Ovary (tissue), 3 donors: ENCODE data around the gene TRDMT1.

Experiments
- EP300 ChIP-seq: sonication (generic); formaldehyde crosslinking; IDR thresholded peaks from one replicate; pipeline ENCODE4 v1.6.1; 2017; ENCODE audit warnings: antibody characterized with exemption
- POLR2A ChIP-seq: fragments of 450-650 bp; IDR thresholded peaks from one replicate; pipeline ENCODE4 v1.6.1; 2017; ENCODE audit warnings: antibody characterized with exemption, mild to moderate bottlenecking, moderate library complexity
- TF ChIP-seq, protein P1 (sequence below), 3 donors: fragments of 450-650 bp in 2 of 3; fragments of 200-600 bp in 1 of 3; IDR thresholded peaks; one replicate each; pipeline versions ENCODE4 v1.5.1 to v1.8.0; 2016 to 2022; ENCODE audit warnings: antibody characterized with exemption in 3 of 3, mild to moderate bottlenecking in 1 of 3
- donor health status: DM: no; HTN: no; CAD: no.

DNA sequence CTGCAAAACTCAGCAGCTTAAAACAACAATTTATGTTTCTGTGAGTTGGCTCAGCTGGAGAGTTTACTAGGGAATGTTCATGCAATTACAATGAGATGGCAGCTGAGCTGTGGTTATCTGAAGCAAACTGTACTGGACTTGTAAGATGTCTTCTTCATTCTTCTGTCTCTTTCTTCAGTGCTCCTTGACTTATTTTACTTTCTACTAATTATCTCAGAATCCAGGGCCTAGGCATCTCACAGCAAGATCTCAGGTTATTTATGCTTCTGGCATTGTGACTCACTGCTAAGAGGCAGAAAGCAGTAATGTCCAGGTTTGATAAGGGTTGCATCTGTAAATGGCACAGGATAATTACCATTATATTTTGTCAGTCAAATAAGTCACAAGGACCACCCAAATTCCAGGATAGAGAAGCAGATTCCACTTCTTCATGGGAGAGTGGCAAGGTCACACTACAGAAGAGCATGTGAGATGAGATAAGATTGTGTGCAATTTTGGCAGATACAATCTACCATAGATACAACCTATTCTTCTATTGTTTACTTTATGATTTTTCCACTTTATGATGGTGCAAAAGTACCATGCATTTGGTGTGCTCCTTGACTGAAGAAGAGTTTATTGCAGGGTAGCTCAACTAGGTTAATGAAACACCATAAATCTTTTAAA is 43.4 kb upstream of the TRDMT1 start:
- TF ChIP-seq, protein P1, sequence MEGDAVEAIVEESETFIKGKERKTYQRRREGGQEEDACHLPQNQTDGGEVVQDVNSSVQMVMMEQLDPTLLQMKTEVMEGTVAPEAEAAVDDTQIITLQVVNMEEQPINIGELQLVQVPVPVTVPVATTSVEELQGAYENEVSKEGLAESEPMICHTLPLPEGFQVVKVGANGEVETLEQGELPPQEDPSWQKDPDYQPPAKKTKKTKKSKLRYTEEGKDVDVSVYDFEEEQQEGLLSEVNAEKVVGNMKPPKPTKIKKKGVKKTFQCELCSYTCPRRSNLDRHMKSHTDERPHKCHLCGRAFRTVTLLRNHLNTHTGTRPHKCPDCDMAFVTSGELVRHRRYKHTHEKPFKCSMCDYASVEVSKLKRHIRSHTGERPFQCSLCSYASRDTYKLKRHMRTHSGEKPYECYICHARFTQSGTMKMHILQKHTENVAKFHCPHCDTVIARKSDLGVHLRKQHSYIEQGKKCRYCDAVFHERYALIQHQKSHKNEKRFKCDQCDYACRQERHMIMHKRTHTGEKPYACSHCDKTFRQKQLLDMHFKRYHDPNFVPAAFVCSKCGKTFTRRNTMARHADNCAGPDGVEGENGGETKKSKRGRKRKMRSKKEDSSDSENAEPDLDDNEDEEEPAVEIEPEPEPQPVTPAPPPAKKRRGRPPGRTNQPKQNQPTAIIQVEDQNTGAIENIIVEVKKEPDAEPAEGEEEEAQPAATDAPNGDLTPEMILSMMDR (IDR thresholded peaks at IDR 0.05): no peak
- TF ChIP-seq POLR2A (no peak), EP300 (no peak)
